HG03442 (cell line): Measurements from ENCODE around the gene METTL15.
"Not testable (repeated sequence)": the region's sequence is repeated elsewhere in the genome, so short reads cannot be mapped to it uniquely, and the experiment has no call there.

Experiments used
- ATAC-seq: cut with Tn5 transposase; IDR thresholded peaks from one replicate; pipeline ENCODE4 v1.9.1; 2021; ENCODE audit warnings: mild to moderate bottlenecking, moderate library complexity; ENCODE audit not compliant: unreplicated experiment

Gene METTL15

DNA sequence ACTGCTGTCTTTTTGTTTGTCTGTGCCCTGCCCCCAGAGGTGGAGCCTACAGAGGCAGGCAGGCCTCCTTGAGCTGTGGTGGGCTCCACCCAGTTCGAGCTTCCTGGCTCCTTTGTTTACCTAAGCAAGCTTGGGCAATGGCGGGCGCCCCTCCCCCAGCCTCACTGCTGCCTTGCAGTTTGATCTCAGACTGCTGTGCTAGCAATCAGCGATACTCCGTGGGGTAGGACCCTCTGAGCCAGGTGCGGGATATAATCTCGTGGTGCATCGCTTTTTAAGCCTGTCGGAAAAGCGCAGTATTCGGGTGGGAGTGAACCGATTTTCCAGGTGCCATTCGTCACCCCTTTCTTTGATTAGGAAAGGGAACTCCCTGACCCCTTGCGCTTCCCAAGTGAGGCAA, 269.9 kb downstream of the METTL15 start:
- ATAC-seq: not testable (repeated sequence)
